ENCODE results near the gene TMTC4.

GRCh38 chr13:100625447-100625846 lies 49.1 kb downstream of the TMTC4 start:
- TF ChIP-seq, protein P1, sequence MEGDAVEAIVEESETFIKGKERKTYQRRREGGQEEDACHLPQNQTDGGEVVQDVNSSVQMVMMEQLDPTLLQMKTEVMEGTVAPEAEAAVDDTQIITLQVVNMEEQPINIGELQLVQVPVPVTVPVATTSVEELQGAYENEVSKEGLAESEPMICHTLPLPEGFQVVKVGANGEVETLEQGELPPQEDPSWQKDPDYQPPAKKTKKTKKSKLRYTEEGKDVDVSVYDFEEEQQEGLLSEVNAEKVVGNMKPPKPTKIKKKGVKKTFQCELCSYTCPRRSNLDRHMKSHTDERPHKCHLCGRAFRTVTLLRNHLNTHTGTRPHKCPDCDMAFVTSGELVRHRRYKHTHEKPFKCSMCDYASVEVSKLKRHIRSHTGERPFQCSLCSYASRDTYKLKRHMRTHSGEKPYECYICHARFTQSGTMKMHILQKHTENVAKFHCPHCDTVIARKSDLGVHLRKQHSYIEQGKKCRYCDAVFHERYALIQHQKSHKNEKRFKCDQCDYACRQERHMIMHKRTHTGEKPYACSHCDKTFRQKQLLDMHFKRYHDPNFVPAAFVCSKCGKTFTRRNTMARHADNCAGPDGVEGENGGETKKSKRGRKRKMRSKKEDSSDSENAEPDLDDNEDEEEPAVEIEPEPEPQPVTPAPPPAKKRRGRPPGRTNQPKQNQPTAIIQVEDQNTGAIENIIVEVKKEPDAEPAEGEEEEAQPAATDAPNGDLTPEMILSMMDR (conservative IDR thresholded peaks at IDR 0.05; ENCODE audit: low read depth, low read length) = no peak
- no peak for TF ChIP-seq EZH2 (IDR thresholded peaks at IDR 0.05; ENCODE audit: low read length, unreplicated experiment)
- TF ChIP-seq EZH2phosphoT487 (IDR thresholded peaks at IDR 0.05; ENCODE audit: borderline replicate concordance, low read length) = no peak

All from PC-3 (cell line).